GM12874 (cell line): ENCODE measurements around the gene POC1B.

Experiments
- TF ChIP-seq, protein P1 (sequence below): IDR thresholded peaks from 2 replicates; pipeline ENCODE4 v1.5.1; 2011; ENCODE audit warnings: low read depth, mild to moderate bottlenecking, control low read depth, low read length, moderate library complexity; ENCODE audit not compliant: insufficient read depth

Gene POC1B

GRCh38 chr12:89424389-89424788 lies 101.5 kb downstream of the POC1B start:
- TF ChIP-seq, protein P1, sequence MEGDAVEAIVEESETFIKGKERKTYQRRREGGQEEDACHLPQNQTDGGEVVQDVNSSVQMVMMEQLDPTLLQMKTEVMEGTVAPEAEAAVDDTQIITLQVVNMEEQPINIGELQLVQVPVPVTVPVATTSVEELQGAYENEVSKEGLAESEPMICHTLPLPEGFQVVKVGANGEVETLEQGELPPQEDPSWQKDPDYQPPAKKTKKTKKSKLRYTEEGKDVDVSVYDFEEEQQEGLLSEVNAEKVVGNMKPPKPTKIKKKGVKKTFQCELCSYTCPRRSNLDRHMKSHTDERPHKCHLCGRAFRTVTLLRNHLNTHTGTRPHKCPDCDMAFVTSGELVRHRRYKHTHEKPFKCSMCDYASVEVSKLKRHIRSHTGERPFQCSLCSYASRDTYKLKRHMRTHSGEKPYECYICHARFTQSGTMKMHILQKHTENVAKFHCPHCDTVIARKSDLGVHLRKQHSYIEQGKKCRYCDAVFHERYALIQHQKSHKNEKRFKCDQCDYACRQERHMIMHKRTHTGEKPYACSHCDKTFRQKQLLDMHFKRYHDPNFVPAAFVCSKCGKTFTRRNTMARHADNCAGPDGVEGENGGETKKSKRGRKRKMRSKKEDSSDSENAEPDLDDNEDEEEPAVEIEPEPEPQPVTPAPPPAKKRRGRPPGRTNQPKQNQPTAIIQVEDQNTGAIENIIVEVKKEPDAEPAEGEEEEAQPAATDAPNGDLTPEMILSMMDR, result no peak

DNA sequence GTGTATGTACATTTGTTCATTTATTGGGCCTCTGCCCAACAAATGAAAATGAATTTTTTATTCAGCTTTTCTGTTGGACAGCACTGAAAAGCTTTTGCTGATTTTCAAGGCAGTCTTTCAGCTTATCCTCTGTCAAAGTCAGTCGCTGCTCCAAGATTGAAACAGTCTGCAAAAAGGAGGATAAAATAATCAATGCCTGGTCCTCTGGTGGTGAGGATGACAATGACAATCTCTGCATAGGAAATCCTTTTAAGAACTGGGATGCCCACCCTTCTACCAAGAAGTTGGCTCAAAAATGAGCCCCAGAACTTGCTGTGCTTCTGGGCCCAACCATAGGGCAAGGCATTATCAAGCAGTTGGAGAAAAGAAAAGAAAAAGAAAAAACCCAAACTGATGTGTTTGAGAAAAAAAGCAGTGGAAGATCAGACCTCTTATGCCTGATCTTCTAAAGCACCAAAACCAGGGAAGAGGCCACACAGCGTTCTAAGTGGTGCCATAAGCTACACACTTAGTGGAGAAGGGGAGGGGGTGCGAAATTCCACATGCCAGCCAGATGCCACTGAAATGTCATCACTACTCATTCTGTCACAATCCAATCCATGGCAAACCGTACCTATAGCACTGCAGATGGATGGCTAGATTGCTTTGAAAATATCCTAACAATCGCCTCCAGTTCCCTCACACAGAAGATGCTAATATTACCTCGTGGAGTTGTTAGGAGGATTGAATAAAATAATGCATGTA lies 104.6 kb downstream of the POC1B start:
- TF ChIP-seq, protein P1, result no peak

DNA sequence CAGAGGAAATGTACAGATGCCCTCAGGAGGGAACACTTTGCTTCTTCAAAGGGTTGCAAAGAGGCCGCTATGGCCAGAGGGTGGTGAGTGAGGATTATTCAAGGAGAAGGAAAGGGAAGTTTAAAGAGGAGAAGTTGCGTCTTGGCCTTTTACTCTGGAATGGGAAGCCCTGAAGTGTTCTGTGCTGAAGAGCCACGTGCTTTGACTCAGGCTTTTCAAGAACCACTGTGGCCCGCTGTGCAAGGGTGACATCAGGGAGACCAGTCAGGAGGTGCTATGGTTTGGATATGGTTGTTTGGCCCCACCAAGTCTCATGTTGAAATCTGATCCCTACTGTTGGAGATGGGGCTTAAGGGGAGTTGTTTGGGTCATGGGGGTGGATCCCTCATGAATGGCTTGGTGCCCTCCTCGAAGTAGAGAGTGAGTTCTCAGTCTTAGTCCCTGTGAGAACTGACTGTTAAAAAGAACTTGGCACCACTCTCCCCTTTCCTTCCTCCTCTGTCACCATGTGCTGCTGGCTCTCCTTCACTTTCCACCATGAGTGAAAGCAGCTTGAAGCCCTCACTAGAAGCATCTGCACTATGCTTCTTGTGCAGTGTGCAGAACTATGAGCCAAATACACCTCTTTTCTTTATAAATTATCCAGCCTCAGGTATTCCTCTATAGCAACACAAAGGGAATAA lies 107.5 kb downstream of the POC1B start:
- TF ChIP-seq, protein P1, result no peak

- TF ChIP-seq, protein P1, result no peak
Observed at GRCh38 chr12:89417246-89417977, 108.4 kb downstream of the POC1B start.

- TF ChIP-seq, protein P1, result no peak
Observed at GRCh38 chr12:89416049-89416792, 109.6 kb downstream of the POC1B start.

DNA sequence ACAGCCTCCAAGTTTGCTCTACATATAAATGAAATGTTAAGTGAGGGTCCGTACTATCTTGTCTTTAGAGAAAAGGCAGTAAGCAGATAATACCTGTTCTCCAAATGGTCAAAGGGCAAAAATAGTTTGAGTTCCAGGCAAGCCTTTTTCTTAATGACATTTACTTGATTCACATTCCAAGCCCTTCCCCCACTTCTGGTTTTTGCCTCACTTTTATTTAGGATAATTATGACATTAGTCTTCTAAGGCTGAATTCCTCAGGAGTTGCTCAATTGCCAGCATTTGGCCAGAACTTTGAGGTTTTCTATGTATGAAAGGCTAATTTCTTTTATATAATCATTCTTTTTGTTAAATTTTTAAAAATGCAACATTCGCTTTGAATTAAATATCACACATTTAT lies 111.0 kb downstream of the POC1B start:
- TF ChIP-seq, protein P1, result no peak
